SK-N-SH treated with all-trans-retinoic acid at 6 μM for 48 hours (cell line): ENCODE results near the gene SLC45A1.

ENCODE experiments used
- ATAC-seq: fragments of 200-7000 bp; cut with Tn5 transposase; 3 replicates; pipeline ENCODE4 v1.9.1; 2020; ENCODE audit warnings: mild to moderate bottlenecking, moderate library complexity
- BACH2 ChIP-seq: fragments of 250-450 bp; sonication (Bioruptor Pico); IDR thresholded peaks from 2 replicates; pipeline ENCODE4 v1.9.0; 2021; ENCODE audit warnings: mild to moderate bottlenecking, borderline replicate concordance
- CSRNP3 ChIP-seq: fragments of 250-450 bp; sonication (Bioruptor Pico); IDR thresholded peaks from 2 replicates; pipeline ENCODE4 v1.5.1; 2021; ENCODE audit warnings: mild to moderate bottlenecking, moderate library complexity
- ESRRG ChIP-seq: fragments of 250-450 bp; sonication (Bioruptor Pico); IDR thresholded peaks from 2 replicates; pipeline ENCODE4 v1.6.1; 2021; ENCODE audit warnings: mild to moderate bottlenecking
- ISL1 ChIP-seq: fragments of 250-450 bp; sonication (Bioruptor Pico); IDR thresholded peaks from 2 replicates; pipeline ENCODE4 v2.1.2; 2022; ENCODE audit warnings: mild to moderate bottlenecking, moderate library complexity
- OSR1 ChIP-seq: fragments of 250-450 bp; sonication (Bioruptor Pico); IDR thresholded peaks from 2 replicates; pipeline ENCODE4 v1.8.0; 2022; ENCODE audit warnings: moderate library complexity, mild to moderate bottlenecking, inconsistent platforms
- PATZ1 ChIP-seq: fragments of 250-450 bp; sonication (Bioruptor Pico); IDR thresholded peaks from 2 replicates; pipeline ENCODE4 v1.8.0; 2020; ENCODE audit warnings: mild to moderate bottlenecking, moderate library complexity, borderline replicate concordance
- POU6F1 ChIP-seq: fragments of 250-450 bp; sonication (Bioruptor Pico); IDR thresholded peaks from 2 replicates; pipeline ENCODE4 v1.8.0; 2021; ENCODE audit warnings: low read depth, mild to moderate bottlenecking, moderate library complexity, borderline replicate concordance
- PPARA ChIP-seq: fragments of 250-450 bp; sonication (Bioruptor Pico); IDR thresholded peaks from 2 replicates; pipeline ENCODE4 v1.5.0; 2020; ENCODE audit warnings: mild to moderate bottlenecking, borderline replicate concordance
- SNAI2 ChIP-seq: fragments of 250-450 bp; sonication (Bioruptor Pico); IDR thresholded peaks from 2 replicates; pipeline ENCODE4 v1.5.0; 2020; ENCODE audit warnings: mild to moderate bottlenecking, moderate library complexity
- TCF4 ChIP-seq: fragments of 250-450 bp; sonication (Bioruptor Pico); IDR thresholded peaks from 2 replicates; pipeline ENCODE4 v1.8.0; 2021; ENCODE audit warnings: mild to moderate bottlenecking, moderate library complexity, borderline replicate concordance
- TSHZ2 ChIP-seq: fragments of 250-450 bp; sonication (Bioruptor Pico); IDR thresholded peaks from 2 replicates; pipeline ENCODE4 v1.5.0; 2020; ENCODE audit warnings: mild to moderate bottlenecking, moderate library complexity
- ZC3H10 ChIP-seq: fragments of 250-450 bp; sonication (Bioruptor Pico); IDR thresholded peaks from 2 replicates; pipeline ENCODE4 v1.5.1; 2021; ENCODE audit warnings: mild to moderate bottlenecking, moderate library complexity
- ZFP3 ChIP-seq: fragments of 250-450 bp; sonication (Bioruptor Pico); IDR thresholded peaks from 2 replicates; pipeline ENCODE4 v1.5.0; 2020; ENCODE audit warnings: mild to moderate bottlenecking, moderate library complexity
- ZNF565 ChIP-seq: fragments of 450-650 bp; formaldehyde crosslinking; conservative IDR thresholded peaks from 2 replicates; pipeline ENCODE4 v1.5.0; 2020; ENCODE audit warnings: low read depth, mild to moderate bottlenecking, moderate library complexity
- ZNF70 ChIP-seq: fragments of 450-650 bp; formaldehyde crosslinking; IDR thresholded peaks from 2 replicates; pipeline ENCODE4 v1.5.0; 2020; ENCODE audit warnings: mild to moderate bottlenecking, moderate library complexity
- ZNF8 ChIP-seq: fragments of 450-650 bp; formaldehyde crosslinking; IDR thresholded peaks from 2 replicates; pipeline ENCODE4 v1.5.0; 2020; ENCODE audit warnings: mild to moderate bottlenecking, moderate library complexity

The SLC45A1 gene

GRCh38 chr1:8364528-8365442 lies 46.9 kb downstream of the SLC45A1 start:
- no peak for ATAC-seq
- TF ChIP-seq TCF4 (CRISPR knock-in tag), result no peak
- TF ChIP-seq SNAI2 (CRISPR knock-in tag), result no peak
- TF ChIP-seq, all 23 proteins: peak for 0

- no peak for ATAC-seq
Measured at GRCh38 chr1:8365661-8366362, 47.9 kb downstream of the SLC45A1 start.

GRCh38 chr1:8367571-8368194 lies 49.8 kb downstream of the SLC45A1 start:
- TF ChIP-seq PPARA (CRISPR knock-in tag) (no peak), ZFP3 (no peak), ZNF8 (CRISPR knock-in tag) (no peak), ESRRG (CRISPR knock-in tag) (no peak), PATZ1 (CRISPR knock-in tag) (no peak), ZC3H10 (no peak), OSR1 (CRISPR knock-in tag) (no peak), ZNF565 (no peak)

More at GRCh38 chr1:8365661-8366362, 47.9 kb downstream of the SLC45A1 start:
- TF ChIP-seq PATZ1 (CRISPR knock-in tag) (no peak), TSHZ2 (CRISPR knock-in tag) (no peak), ZNF70 (no peak), ZC3H10 (no peak), SNAI2 (CRISPR knock-in tag) (no peak), BACH2 (CRISPR knock-in tag) (no peak), CSRNP3 (no peak), PPARA (CRISPR knock-in tag) (no peak)

GRCh38 chr1:8368956-8369639 lies 51.2 kb downstream of the SLC45A1 start:
- no peak for TF ChIP-seq POU6F1 (CRISPR knock-in tag)
- TF ChIP-seq ISL1 (CRISPR knock-in tag), result peak; percentile 14; the same call in 1 of the 2 replicates
- TF ChIP-seq TSHZ2 (CRISPR knock-in tag), result no peak
- ATAC-seq, result no peak

More at GRCh38 chr1:8367571-8368194, 49.8 kb downstream of the SLC45A1 start:
- no peak for ATAC-seq
